DMS53 treated with DMSO at 0.1 percent for 48 hours (cell line): ENCODE results near the gene DNM3.

Source experiments
- DNase-seq: peaks from one replicate; lab custom pipeline; 2025; ENCODE audit not compliant: unreplicated experiment; lab: John Stamatoyannopoulos, UW

DNM3 gene

DNA sequence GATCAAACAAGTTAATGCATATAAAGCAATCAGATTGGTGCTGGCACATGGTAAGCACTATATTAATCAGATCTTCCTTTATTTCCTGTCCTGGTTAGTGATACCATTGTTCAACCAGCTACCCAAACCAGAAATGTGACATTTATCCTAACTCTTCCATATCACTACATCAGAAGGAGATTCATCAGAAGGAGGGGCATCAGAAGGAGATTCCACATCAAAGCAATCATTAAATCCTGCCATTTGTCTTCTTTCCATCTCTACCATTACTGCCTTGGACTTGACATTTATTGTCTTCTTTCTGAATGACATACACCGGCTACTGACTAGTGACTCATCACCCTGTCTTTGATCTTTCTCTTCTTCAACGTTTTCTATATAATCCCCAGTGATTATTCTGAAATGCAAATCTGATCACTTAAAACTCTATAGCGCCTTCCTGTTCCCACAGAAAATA lies 75.0 kb downstream of the DNM3 start:
- DNase-seq: peak; percentile 40

DNA sequence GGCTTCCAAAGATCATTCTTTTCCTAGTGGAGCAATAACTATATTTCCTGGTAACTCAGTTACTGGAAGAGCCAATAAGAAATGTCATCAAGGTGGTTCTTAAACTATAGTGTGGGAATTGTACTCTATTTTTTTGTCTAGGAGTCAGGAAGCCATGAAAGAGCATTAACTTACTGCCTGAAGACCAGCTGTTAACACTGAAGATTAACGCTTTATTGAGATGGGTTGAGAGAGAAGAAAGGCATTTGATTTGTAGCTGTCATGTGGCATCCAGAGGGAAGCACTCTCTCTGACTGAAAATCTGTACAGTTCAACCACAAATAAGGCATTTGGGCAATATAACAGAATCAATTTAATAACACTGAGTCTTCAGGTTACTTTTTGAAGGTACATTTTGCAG lies 76.0 kb downstream of the DNM3 start:
- DNase-seq: no peak

DNA sequence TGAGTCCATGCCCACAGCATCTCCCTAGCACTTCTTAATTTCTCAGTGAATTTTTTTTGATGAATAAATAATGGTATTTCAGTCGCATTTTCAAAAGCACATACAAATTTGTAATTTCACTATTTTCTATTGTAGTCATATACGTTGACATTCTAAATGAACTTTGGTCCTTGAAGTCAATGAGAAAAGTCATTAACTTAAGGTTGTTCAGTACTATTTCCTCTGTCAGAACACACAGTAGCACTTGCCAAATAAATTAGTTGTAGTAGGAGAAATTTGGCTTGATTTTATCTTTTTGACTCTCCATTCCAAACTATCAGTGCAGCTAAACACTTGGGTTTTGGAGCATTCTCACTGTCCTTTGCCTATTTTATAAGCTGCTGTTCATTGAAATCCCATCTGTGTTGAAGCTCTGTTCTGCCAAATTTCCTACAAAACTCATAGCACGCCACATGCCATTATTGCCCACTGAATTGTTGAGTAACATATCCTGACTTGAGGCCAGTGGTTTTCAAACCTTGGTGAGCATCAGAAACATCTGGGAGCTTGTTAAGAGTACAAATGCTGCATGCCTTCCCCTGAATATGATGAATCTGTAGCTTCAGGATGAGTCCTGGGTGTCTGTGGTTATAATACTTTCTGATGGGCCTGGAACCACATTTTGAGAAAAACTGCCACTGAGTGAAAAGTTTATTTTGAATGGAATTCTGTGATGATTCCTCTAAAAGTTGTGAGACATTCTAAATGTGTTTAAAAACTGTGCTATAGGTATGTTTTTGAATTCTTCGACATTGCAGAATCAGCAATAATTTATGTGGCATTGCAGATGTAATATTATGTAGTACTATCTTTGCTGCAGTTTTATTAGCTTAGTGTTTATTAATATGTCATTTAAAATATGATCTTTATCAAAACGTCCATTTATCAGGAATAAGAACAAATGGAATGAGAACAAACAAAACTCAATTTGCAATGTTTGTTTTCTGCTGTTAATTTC lies 78.9 kb downstream of the DNM3 start:
- no peak for DNase-seq

DNA sequence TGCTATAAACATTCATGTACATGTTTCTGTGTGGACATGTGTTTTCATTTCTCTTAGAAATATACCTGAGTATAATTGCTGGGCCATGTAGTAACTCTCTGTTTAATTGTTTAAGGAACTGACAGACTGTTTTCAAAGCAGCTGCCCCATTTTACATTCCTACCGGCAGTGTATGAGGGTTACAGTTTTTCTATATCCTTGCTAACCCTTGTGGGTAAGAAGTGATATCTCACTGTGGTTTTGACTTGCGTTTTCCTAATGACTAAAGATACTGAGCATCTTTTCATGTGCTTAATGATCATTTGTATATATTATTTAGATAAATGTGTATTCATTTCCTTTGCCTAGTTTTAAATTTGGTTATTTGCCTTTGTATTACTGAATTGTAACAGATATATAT lies 81.7 kb downstream of the DNM3 start:
- no peak for DNase-seq

DNA sequence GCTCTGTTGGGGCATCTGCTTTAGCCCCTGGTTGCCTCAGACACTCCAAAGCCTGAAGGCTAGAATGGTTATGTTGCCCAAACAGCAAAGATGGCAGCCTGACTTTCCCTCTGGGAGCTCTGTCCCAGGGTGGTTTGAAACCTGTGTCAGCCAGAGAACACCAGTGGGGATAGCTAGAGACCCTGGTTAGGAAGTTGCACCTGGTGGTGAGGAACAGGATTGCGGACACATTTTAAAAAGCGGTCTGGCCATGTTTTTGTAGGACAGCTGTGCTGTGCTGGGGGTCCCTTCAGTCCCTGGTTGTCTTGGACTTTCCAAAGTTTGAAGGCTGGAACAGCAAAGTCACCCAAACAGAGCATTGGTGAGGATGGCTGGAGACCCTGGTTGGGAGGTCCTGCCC lies 87.8 kb downstream of the DNM3 start:
- DNase-seq: no peak

DNA sequence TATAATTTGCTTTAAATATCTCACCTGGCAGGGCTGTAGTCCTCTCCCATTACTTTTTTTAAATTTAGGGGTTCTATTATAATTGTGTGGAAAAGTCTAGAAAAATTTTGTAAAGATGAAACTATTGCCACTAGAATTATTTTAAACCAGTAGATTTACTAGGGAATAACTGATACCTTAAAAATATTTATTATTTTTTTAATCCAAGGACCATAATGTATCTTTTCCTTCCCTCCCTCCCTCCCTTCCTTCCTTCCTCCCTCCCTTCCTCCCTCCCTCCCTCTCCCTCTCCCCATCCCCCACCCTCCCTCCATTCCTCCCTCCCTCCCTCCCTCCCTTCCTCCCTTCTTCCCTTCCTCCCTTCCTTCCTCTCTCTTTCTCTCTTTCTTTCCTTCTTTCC lies 90.5 kb downstream of the DNM3 start:
- DNase-seq: no peak

DNA sequence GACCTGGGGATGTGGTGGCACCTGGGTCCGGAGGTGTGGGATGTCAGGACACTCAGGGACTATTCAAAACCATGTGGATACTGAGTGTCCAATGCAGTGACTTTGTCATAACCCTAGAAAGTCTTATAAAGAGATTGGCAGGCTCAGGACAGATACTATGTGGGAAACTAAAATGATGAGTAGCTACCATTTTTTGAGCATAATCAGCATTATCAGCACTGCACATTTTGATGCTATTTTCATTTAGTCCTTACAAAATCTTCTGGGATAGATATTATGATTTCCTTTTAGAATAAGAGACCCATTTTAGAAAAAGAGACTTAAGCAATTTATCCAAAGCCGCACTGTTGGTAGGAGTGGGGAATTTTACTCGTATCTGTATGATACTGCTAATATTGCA lies 93.4 kb downstream of the DNM3 start:
- DNase-seq: no peak

DNA sequence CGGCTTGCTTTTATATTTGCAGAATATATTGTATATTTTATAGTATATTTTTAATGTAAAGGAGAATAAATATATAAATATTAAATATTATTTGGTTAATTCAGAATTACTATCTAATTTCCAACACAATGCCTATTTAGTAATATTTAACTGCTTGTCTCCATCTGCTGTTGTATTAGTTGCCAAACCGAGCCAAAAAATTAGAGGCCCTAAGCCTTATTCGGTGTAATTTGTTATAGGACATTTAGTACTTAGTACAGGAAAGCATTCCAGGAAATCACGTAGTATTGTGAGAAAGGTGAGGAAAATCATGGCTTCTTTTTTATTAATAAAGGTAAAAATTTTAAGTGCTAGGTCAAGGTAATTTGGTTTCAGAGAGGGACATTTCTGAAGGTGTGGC lies 93.8 kb downstream of the DNM3 start:
- no peak for DNase-seq

DNA sequence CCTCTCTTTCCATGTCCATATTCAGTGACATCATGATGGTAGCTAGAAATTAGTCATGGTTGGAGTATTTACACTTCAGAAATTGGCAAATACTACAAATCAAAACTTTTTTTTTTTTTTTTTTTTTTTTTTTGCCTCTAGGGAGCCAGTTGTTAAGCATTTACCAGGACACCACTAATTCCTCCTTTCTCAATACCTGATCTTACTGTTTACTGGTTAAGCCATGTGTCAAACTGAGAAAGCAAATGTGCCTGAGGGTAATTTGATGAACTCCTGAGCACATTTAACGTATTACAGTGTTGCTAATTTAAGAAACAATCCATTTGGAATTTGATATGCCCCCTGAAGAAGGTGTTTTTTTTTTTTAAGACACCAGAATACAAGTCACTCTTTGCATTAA lies 94.4 kb downstream of the DNM3 start:
- peak; percentile 49 for DNase-seq

DNA sequence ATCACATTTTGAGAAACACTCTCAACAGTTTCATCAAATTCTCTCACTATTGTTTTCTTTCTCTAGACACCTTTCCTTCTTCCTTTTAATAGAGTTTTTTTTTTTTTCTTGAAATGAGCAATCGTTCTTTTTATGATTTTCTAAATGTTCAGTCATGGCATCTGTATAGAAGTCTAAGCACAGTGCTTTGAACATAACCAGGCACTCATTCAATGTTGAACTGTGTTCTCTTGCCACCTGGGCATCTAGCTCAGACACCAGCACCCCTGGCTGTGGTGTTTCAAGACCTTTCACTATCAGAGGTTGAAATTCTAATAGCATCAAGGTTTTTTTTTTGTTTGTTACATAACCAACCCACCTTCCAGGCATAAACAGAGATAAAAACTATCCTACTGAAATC lies 96.6 kb downstream of the DNM3 start:
- DNase-seq: no peak

DNA sequence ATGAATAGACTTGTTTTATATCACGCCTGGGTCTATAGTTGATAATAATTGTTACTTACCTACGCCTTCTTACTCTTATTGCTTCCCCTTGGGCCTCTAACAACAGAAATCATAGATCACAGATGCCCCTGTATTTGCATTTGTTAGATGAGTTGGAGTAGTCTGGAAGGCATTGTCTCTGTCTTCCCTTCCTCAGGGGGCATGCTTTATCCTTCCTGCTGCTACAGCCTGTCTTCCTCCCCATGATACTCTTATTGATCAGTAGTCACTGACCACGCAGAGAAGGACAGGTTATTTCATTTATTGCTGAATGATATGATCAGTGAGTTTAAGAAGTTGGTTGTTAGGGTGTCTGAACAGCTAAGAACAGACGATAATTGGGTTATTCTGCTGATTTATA lies 98.4 kb downstream of the DNM3 start:
- no peak for DNase-seq

DNA sequence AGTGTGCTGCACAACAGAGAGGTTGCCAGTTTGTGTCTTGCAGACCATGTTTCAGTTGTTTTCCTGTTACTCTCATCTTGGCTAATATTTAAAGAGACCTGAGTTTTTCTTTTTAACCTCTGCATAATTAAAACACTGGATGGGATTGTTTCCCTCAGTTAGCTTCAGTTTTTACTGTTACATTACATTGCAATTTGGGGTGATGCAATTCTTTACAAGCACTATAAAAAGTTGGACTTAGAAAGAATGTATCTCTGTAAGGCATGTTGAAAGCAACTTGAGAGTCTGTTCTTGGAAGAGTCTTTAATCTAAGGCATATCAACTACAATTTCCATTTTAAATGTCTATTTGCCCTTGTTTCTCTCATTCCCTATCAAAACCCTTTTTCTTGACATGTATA lies 99.1 kb downstream of the DNM3 start:
- no peak for DNase-seq

DNA sequence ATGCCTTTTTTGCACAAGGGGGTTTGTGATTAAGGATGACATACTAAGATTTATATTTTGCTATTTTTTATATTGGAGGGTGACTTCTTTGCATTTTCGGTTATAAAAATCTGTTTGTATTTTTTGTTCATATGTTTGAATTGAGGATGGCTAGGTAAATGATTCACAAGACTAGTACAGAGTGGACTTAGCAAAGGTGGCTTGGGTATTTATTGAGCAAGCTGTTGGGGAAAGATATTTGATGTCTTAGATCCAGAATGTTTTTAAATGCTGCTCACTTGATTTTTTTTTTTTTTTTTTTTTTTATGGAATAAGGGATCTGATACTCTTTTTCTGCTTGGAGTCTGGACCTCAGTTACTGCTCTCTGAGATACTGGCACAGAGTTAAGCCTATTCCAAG lies 100.6 kb downstream of the DNM3 start:
- DNase-seq: peak; percentile 6

DNA sequence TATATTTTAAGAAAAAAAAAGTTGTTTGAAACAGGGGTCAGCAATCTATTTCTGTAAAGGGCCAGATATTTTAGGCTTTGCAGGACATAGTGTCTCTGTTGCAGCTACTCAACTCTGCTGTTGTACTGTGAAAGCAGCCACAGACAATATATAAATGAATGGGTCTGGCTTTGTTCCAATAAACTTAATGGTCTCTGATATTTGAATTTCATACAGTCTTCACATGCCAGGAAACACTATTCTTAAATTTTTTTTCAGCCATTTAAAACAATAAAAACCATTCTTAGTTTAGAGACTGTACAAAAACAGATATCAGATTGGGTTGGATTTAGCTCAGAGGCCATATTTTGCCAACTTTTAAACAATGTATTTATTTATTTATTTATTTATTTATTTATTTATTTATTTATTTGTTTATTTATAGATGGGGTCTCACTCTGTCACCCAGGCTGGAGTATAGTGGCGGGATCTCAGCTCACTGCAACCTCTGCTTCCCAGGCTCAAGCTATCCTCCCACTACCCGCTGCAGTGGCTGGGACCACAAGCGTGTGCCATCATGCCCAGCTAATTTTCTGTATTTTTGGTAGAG lies 102.8 kb downstream of the DNM3 start:
- DNase-seq: no peak

DNA sequence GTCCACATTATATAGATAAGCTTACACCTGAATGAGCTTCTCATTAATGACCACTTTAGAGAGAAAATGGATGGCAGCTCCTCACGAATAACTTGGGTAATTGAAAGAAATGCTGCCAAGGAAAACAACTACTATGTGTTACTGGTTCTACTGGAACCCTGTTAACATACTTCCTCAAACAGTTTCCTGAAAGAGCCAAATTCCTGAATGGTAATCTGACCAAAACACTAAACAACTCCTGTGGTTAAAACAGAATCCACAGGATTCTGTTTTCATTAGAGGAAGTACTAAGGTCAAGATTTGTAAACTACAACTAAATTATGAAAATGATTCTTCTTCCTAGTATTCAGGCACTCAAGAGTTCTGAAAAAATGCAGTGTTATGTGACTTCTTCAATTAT lies 107.2 kb downstream of the DNM3 start:
- no peak for DNase-seq

DNA sequence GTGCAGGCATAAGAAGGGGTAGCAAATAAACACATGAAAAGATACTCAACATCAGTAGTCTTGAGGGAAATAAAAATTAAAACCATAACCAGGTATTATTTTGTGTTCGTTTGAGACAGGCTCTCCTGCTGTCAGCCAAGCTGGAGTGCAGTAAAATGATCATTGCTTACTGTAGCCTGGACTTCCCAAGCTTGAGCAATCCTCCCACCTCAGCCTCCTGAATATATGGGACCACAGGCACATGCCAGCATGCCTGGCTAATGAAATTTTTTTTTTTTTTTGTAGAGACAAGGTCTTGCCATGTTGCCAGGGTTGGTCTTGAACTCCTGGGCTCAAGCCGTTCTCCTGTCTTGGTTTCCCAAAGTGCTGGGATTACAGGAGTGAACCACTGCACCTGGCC lies 108.0 kb downstream of the DNM3 start:
- DNase-seq: no peak

DNA sequence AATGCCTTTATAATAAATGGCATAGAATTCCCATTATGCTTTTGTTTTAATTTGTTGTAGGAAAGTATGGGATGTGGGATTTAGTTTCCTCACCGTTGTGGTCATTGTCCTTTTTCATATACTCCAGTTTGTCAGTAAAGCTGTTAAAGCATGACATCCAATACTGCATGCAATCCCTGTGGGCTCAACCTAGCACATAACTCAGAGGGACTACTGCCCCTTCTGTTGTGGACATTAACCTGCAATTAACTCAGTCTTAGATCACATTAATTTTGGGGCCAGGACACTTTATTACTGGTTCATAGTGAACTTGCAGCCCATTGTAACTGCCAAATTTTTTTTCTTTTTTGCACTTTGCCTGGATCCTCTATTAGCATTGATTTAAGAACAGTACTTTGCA lies 112.5 kb downstream of the DNM3 start:
- DNase-seq: no peak

DNA sequence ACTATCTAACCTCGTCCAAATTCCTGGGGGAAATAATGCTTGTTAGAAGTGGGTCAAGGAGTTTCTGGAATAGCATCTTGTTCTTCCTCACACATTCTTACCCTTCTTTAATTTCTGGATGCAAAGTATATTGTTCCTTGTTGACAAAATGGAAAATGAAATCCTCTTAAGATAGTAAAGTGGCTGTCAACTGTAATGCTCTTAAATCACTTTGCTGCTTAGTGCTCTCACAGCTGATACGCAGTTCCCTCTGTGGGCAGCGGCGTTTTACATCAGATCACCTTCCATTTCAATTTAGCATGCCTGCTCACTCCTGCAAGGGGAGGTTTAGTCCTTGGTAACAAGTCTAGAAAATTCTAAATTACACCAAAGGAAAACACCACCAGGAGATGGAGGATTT lies 113.1 kb downstream of the DNM3 start:
- no peak for DNase-seq

DNA sequence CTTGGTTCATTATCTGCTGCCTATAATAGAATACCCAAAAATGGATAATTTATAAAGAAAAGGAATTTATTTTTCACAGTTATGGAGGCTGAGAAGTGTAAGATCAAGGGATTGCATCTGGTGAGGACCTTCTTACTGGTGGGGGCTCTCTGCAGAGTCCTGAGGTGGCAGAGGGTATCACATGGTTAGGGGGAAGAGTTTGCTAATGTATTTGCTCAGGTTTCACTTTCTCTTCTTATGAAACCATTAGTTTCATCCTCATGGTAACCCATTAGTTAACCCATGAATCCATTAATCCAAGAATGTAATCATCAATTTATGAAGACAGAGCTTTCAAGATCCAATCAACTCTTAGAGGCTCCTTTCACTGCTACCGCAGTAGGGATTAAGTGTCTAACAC lies 120.6 kb downstream of the DNM3 start:
- DNase-seq: no peak

DNA sequence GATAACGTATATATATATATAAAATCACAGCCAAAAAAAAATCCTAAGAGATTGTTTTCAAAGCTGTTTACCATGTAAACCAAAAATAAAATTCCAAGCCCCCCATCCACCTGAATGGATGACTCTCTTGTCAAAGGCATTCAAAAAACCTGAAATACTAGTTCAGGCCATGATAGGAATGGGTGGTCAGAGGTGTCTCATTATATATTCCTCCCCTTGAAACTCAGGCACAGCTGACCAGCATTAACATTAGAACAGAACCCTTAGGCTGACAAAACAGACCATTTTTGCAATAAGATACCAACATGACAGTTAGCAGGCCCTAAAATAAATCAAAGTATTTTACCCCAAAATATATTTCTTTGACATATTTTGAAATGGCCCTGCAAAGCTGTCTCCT lies 122.5 kb downstream of the DNM3 start:
- no peak for DNase-seq

DNA sequence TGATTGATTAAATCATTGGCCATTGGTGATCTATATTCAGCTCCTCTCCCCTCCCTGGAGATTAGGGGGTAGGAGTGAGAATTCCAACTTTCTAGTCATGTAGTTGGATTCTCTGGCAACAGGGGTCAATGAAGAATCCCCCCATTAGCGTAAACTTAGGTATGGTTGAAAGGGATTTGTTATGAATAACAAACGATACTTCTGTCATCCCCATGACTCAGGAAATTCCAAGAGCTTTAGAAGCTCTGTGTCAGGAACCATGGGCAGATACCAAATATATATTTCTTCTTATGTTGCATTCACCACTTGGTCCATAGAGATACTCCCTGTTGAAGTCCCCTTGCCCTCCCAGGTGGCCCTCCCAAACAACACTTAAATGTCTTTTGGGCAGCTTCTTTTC lies 124.5 kb downstream of the DNM3 start:
- no peak for DNase-seq

DNA sequence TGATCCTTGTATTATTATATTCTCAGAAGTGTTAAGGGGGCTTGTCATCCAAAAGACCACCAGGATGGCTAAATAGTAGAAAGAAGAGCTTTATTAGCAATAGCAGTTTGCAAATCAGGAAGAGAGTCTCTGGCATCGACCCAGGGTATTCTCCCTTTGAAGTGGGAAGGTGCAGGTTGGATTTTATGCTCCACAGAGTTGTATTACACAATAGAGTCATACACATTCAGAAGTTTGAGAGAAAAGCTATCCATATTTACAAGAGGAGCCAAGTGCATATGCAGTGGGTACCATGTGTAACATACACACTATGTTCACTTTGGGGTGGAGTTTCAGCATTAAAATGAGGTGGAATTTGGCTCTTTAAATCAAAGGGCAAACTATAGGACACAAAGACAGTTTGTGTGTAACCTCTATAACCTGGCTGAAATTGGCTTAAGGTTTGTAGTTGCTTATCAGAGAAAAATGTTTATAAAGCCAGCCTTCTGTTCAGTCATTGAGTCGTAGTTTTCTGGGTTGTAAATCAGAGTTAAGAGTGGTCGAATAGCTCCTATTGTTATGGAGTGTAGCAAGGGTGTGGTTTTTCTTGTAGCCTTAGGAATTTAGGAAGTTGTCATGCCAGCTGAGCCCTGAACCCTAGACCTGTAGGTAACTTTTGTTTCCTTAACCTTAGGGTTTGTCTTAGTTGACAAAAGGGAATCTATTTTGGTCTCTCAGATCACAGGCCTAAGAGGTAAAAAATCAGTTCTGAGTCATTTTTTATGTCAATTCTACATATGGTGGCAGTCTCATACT lies 125.3 kb downstream of the DNM3 start:
- no peak for DNase-seq
